Measurements from ENCODE around the gene PRKCD. TPM values are rescaled to one million over a fixed set of nuclear protein-coding genes. Genes with fewer than 3 reads are reported as not detected.

Gene PRKCD
- total RNA-seq, 1 donor from 2014 or later: 5.4 TPM

GRCh38 chr3:53188720-53189119 lies 27.7 kb downstream of the PRKCD start:
- no peak overlapping the region for H3K4me3 Mint-ChIP-seq (ENCODE audit: unreplicated experiment)
- no peak for DNase-seq
- H3K27ac Mint-ChIP-seq (ENCODE audit: unreplicated experiment): no peak overlapping the region
- H3K36me3 Mint-ChIP-seq (ENCODE audit: unreplicated experiment): no peaks in the 10 kb centered on the region
- H3K27me3 Mint-ChIP-seq (ENCODE audit: unreplicated experiment): peaks cover 3% of the 10 kb centered on the region
- peaks cover 2% of the 10 kb centered on the region for H3K9me3 Mint-ChIP-seq (ENCODE audit: unreplicated experiment)
- H3K4me1 Mint-ChIP-seq (ENCODE audit: low read depth, unreplicated experiment): no peaks in the 10 kb centered on the region
- no peak for TF ChIP-seq CTCF (IDR thresholded peaks at IDR 0.05; ENCODE audit: partially characterized antibody, unreplicated experiment)

- Mint-ChIP-seq H3K27ac (ENCODE audit: unreplicated experiment) (no peak overlapping the region), H3K9me3 (ENCODE audit: unreplicated experiment) (peaks cover 2% of the 10 kb centered on the region), H3K27me3 (ENCODE audit: unreplicated experiment) (peaks cover 3% of the 10 kb centered on the region), H3K4me1 (ENCODE audit: low read depth, unreplicated experiment) (no peaks in the 10 kb centered on the region), H3K4me3 (ENCODE audit: unreplicated experiment) (no peak overlapping the region), H3K36me3 (ENCODE audit: unreplicated experiment) (no peaks in the 10 kb centered on the region)
- TF ChIP-seq CTCF (IDR thresholded peaks at IDR 0.05; ENCODE audit: partially characterized antibody, unreplicated experiment): no peak
- no peak for DNase-seq
Measured at GRCh38 chr3:53189276-53189675, 28.3 kb downstream of the PRKCD start.

- no peak overlapping the region for H3K27ac Mint-ChIP-seq (ENCODE audit: unreplicated experiment)
- H3K4me1 Mint-ChIP-seq (ENCODE audit: low read depth, unreplicated experiment): no peaks in the 10 kb centered on the region
- H3K27me3 Mint-ChIP-seq (ENCODE audit: unreplicated experiment): peaks cover 3% of the 10 kb centered on the region
- H3K36me3 Mint-ChIP-seq (ENCODE audit: unreplicated experiment): no peaks in the 10 kb centered on the region
- peaks cover 2% of the 10 kb centered on the region for H3K9me3 Mint-ChIP-seq (ENCODE audit: unreplicated experiment)
- no peak for DNase-seq
- no peak overlapping the region for H3K4me3 Mint-ChIP-seq (ENCODE audit: unreplicated experiment)
- TF ChIP-seq CTCF (IDR thresholded peaks at IDR 0.05; ENCODE audit: partially characterized antibody, unreplicated experiment): no peak
Measured at GRCh38 chr3:53190659-53191058, 29.6 kb downstream of the PRKCD start.

- peaks cover 3% of the 10 kb centered on the region for H3K27me3 Mint-ChIP-seq (ENCODE audit: unreplicated experiment)
- H3K36me3 Mint-ChIP-seq (ENCODE audit: unreplicated experiment): no peaks in the 10 kb centered on the region
- no peak overlapping the region for H3K27ac Mint-ChIP-seq (ENCODE audit: unreplicated experiment)
- peaks cover 2% of the 10 kb centered on the region for H3K9me3 Mint-ChIP-seq (ENCODE audit: unreplicated experiment)
- H3K4me3 Mint-ChIP-seq (ENCODE audit: unreplicated experiment): no peak overlapping the region
- DNase-seq: no peak
- TF ChIP-seq CTCF (IDR thresholded peaks at IDR 0.05; ENCODE audit: partially characterized antibody, unreplicated experiment): no peak
- H3K4me1 Mint-ChIP-seq (ENCODE audit: low read depth, unreplicated experiment): no peaks in the 10 kb centered on the region
Measured at GRCh38 chr3:53191836-53192480, 30.9 kb downstream of the PRKCD start.

GRCh38 chr3:53192608-53193007 lies 31.6 kb downstream of the PRKCD start:
- H3K27me3 Mint-ChIP-seq (ENCODE audit: unreplicated experiment): peaks cover 3% of the 10 kb centered on the region
- H3K9me3 Mint-ChIP-seq (ENCODE audit: unreplicated experiment): peaks cover 2% of the 10 kb centered on the region
- no peak overlapping the region for H3K4me3 Mint-ChIP-seq (ENCODE audit: unreplicated experiment)
- H3K4me1 Mint-ChIP-seq (ENCODE audit: low read depth, unreplicated experiment): no peaks in the 10 kb centered on the region
- DNase-seq: no peak
- no peaks in the 10 kb centered on the region for H3K36me3 Mint-ChIP-seq (ENCODE audit: unreplicated experiment)
- no peak overlapping the region for H3K27ac Mint-ChIP-seq (ENCODE audit: unreplicated experiment)
- TF ChIP-seq CTCF (IDR thresholded peaks at IDR 0.05; ENCODE audit: partially characterized antibody, unreplicated experiment): no peak
